Superior temporal gyrus (tissue), 1 donor: ENCODE measurements around the gene LILRB1.
"Not testable (repeated sequence)": the region's sequence is repeated elsewhere in the genome, so short reads cannot be mapped to it uniquely, and the experiment has no call there.

Experiments used
- DNase-seq: peaks from one replicate; pipeline ENCODE4 v3.0.0-alpha.2; 2016; ENCODE audit errors: extremely low spot score

Gene LILRB1

DNA sequence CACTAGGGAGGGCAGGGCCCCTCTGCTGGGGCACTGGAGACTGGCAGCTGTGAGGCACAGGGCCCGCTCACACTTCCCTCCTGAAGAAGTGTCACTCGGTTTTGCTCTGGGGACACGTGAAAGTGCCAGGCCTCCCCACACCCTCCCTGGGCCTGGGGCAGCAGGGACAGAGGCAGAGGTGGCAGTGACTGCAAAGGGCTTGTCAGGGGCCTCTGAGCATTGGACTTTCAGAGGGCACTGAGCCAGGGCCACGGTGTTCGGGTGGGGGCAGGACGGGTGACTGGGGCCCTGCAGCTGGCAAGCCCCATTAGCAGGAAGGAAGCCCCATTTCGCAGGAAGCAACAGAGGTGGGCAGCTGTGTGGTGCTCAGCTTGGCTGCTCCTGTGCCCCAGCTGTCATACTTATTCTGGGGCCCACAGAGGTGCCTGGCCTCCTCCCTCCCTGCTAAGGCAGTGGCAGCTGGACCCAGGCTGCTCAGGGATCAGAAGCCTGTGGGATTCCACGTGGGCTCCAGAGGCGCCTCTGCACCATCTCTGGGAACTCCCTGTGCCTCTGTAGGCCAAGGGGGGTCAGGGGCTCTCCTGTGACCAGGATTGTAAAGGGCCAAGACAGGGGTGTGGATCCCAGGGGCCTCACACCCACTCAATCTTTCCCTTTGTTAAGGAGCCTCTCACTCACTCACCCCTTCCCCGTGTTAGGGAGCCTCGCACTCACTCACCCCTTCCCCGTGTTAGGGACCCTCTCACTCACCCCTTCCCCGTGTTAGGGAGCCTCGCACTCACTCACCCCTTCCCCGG is 5.2 kb upstream of the LILRB1 start:
- not testable (repeated sequence) for DNase-seq

DNA sequence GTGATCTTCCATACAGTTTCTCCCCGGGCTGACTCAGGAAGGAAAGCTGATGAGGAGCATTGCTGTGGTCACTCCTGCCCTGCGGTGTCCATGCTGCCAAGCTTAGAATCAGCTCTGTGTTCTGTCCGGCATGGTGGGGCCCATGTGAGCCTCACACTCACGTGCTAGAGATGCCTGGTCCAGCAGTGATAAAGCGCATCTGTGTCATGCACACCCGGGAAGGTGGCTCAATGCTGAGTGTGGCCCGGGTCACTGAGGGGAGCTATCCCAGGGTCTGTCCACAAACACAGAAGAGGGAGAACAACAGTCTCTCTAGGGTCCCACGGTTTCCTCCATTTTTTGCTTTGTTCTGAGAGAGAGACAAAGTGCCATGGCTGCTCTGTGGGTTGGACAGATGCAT is 3.5 kb upstream of the LILRB1 start:
- DNase-seq = no peak

DNA sequence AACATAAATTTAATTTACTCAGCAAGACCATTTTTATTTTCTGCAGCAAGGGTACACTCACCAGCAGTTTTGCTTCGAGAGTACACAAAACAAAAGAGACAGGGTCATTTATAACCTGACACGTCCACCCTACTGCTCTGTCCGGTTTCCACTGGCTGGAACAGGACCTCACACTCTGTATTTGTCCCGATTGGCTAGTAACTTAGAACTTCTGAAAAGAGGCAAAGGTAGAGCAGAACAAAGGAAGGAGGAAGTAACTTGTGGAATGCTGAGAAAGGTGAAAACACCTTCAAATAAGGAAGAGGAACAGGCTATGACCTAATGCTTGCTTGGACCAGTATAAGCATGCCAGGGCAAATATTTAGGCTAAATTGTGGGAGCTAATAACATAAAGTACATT is 2.4 kb upstream of the LILRB1 start:
- DNase-seq = not testable (repeated sequence)

DNA sequence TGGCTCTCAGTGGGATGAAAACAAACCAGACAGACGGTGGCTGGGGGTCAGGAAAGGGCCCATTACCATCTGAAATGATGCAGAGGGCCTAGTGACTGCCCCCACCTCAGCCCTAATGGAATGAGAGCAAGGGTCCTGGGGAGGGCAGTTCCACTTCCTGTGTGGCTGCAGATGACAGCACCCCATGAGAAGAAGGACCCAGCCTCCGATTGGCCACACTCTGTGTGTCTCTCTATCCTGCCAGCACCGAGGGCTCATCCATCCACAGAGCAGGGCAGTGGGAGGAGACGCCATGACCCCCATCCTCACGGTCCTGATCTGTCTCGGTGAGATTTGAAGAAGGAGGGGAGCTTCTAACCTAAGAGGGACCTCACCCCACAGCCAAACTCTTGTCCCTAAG is 498 bp downstream of the LILRB1 start:
- DNase-seq = no peak

DNA sequence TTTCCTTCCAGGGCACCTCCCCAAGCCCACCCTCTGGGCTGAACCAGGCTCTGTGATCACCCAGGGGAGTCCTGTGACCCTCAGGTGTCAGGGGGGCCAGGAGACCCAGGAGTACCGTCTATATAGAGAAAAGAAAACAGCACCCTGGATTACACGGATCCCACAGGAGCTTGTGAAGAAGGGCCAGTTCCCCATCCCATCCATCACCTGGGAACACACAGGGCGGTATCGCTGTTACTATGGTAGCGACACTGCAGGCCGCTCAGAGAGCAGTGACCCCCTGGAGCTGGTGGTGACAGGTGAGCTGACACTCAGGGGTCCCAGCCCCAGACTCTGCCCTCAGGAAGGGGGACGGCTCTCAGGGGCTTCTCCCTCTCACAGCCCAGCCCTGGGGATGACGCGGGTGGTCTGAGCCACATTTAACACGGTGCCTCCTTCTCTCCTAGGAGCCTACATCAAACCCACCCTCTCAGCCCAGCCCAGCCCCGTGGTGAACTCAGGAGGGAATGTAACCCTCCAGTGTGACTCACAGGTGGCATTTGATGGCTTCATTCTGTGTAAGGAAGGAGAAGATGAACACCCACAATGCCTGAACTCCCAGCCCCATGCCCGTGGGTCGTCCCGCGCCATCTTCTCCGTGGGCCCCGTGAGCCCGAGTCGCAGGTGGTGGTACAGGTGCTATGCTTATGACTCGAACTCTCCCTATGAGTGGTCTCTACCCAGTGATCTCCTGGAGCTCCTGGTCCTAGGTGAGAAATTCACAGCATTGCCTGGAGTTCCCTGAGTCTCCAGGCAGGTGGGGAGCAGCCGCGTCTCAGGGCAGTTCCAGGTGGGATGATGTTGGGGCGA is 1.4 kb downstream of the LILRB1 start:
- DNase-seq = not testable (repeated sequence)

DNA sequence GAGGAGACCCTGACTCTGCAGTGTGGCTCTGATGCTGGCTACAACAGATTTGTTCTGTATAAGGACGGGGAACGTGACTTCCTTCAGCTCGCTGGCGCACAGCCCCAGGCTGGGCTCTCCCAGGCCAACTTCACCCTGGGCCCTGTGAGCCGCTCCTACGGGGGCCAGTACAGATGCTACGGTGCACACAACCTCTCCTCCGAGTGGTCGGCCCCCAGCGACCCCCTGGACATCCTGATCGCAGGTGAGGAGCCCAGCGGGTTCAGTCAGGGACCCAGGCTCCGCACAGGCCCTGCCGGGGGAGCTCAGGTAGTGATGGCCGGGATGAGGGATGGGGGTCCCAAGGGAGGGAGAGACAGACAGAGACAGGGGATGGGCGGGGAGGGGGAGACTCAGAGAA is 2.2 kb downstream of the LILRB1 start:
- DNase-seq = not testable (repeated sequence)

DNA sequence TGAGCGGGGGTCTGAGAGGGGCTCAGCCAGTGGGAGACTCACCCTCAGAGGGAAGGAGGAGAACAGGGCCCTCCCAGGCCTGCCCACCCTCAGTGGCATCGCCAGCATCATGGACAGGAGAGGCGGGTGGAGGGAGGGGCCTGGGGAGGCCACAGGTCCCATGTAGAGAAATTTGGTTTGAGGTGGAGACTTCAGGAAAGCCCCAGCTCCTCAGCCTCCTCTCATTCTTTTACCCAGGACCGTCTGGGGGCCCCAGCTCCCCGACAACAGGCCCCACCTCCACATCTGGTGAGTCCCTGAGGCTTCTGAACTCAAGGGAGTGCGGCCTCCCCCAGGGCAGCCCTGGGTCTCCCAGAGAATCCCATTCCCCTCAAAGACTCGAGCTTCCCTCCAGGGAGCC is 3.1 kb downstream of the LILRB1 start:
- DNase-seq = no peak

DNA sequence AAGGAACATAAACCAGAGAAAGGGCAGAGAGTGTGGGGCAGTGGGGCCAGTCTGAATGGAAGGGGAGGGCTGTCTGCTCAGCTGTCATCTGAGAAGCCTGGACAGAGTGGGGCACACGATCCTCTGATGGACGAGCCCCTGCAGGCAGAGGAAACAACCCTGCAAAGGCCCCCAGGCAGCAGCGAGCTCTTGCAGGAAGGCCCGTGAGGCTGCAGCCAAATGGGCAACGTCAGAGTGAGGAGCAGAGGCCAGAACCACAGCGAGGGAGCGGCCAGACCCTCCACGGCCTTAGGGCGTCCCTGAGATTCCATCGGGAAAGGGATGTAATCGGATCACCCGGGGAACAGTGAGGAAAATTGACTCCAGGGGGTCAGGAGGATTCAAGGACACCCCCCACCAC is 5.8 kb downstream of the LILRB1 start:
- not testable (repeated sequence) for DNase-seq

DNA sequence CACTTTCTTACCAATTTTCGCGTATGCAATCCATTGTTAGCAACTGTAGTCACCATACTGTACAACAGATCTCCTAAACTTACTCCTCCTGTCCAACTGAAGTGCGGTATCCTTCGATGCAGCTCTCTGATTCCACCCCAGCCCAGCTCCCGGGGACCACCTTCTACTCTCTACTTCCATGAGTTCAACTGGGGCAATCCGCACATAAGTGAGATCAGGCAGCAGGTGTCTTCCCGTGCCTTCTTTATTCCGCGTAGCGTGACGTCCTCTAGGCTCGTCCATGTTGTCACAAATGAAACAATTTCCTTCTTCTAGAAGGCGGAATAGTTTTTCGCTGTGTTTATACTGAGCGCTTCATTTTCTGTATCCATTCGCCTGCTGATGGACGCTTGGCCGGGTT is 8.4 kb downstream of the LILRB1 start:
- DNase-seq = no peak

DNA sequence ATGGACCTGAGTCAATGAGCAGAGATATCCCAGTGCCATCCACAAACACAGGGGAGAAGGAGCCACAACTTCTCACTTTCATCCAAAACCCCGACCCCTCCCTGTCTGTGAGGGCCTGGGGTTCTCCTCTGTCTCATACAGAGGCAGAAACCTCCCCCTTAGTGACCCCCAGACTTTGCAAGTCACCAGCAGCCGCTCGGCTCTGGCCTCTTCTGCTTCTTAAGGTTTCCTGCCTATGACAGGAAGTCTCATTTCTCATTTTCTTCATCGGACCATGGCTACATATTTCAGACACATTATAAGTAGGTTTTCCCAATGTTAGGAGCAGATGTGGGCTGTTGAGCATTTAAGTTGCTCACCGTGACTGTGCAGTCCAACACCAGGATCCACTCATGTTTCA is 12.7 kb downstream of the LILRB1 start:
- DNase-seq = not testable (repeated sequence)

DNA sequence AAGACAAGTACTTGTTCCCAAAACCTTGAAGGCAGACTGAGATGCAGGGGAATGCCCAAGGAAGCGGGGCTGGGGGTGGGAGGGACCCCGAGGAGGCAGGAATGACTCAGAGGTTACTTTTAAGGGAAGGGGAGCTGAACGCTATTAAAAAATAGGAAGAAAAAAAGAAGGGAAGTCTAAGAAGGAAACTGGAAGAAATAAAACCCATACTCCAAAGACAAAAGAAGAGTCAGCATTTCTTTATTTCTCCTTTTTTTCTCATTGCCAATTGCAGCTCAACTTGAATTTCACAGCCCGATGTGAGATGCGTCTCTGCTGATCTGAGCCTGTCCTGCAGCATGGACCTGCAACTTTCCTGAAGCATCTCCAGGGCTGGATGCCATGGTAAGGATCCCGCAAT is 13.3 kb downstream of the LILRB1 start:
- not testable (repeated sequence) for DNase-seq

DNA sequence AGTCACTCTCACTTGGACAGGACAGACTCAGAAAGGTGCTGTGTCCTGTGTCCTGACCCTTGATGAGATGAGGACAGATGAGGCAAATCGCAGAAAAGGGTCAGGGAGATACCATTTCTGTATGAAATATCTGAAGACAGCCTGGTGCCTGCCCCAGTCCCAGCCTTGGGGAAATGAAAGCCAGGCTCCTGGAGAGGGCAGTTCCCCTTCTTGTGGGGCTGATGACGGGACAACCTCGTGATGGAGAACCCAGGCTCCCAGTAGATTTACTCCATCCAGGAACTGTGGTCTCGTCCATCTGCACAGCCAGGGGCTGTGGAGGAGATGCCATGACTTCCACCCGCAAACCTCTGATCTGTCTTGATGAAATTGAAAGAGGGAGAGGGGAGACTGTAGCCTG is 13.8 kb downstream of the LILRB1 start:
- DNase-seq = no peak

DNA sequence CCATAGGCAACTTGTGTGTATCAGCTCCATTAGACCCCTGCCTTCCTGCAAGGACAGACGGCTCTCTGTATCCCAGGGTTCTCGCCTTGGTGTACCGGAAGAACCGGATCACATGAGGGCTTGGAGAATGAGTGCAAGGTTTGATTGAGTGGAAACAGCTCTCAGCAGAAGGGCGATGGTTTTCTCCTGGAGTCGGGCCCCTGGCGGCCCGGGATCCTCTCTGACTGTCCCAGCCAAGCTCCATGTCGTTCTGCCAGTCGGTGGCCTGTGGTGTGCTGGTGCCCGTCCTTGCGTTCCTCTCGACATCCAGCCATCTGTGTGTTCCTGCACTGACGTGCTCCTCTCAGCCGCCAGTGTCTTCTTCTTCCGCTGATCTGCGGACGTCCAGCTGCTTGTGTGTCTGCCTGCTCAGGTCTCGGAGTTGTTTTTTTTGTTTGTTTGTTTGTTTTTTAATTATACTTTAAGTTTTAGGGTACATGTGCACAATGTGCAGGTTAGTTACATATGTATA is 16.1 kb downstream of the LILRB1 start:
- DNase-seq = no peak

DNA sequence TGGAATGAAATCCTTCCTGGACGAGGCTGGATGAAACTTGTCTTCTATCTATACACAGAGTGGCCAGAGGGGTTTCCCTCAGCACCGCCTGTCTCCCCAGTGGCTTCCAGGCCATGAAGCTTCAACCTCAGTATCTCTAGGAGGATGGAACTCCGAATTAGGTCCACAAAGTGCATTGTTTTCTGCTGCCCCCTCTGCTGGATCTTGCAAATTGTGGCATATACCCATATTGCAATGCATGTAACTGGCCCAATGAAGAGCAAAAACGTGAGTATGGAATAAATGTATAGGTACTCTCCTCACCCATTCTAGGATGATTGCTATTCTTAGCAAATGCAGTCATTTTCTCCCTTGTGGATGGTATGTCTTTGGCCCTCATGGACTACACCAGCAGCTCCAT is 17.8 kb downstream of the LILRB1 start:
- DNase-seq = no peak

DNA sequence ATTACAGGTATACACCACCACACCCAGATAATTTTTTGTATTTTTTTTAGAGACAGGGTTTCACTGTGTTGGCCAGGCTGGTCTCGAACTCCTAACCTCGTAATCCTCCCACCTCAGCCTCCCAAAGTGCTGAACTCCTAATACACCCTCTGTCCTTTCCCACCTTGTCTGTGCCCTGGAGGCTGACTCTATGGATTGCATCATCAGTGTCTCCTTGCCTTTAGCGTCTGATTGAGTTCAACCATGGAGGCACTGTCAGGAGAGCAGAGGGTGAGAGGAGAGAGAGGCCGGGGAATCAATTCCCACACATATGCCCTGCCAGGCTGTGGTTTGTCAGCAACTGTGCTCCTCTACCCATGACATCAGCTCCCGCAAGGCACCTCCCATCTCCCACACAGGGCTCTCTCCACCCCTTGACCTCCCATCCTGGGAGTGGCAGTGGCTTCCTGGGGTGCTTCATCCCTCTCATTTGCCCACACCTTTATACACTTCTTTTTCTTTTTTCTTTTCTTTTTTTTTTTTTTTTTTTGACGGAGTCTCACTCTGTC is 19.9 kb downstream of the LILRB1 start:
- no peak for DNase-seq

DNA sequence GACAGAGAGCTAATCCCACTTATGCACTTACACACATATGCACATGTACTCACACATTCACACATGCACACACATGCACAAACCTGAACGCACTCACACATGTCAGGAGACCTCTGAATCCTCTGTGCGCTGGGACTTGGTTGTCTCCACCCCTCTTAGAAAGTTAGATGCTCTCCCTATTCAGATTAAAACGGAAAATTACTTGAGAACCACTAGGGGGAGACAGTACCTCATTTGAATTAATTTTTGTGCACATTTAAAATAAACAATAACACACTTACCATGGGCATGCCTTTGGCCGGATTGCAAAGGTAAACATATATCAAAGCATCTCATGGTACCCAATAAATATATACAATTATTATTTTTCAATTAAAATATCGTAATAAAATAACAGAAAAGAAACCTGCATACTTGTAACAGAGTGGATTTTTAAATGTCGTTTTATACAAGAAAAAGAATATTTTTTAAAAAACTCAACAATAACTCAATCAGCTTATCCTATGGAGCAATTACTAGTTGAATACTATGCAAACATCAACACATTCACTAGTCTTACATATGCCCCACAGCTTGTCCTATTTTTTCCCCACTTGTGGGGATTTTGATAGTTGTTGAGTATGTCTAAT is 23.0 kb downstream of the LILRB1 start:
- no peak for DNase-seq

DNA sequence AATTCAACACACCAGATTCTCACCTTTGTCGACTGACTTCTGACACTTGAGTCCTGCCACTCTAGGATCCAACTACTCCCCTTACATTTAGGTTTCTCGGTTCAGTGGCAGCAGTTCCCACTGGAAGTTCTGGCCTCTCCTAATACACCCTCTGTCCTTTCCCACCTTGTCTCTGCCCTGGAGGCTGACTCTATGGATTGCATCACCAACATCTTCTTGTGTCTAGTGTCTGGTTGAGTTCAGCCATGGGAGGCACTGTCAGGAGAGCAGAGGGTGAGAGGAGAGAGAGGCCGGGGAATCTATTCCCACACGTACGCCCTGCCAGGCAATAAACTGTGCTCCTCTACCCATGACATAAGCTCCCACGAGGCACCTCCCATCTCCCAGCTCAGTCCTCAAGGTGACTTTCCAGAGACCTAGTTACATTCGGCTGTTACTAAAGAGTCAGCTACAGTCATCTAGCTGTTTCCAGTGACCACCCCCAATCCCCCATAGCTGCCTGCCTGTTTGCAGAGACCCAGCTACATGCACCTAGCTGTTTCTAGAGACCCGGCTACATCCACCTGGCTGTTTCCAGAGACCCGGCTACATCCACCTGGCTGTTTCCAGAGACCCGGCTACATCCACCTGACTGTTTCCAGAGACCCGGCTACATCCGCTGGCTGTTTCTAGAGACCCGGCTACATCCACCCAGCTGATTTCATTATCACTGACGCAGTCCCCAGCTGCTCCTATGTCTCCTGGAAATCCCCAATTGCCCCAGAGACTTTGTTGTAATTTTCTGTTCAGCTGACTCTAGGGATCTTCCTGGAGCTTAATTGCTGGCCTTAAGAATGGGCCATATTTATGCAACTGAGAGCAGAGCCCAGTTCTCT is 24.4 kb downstream of the LILRB1 start:
- no peak for DNase-seq

DNA sequence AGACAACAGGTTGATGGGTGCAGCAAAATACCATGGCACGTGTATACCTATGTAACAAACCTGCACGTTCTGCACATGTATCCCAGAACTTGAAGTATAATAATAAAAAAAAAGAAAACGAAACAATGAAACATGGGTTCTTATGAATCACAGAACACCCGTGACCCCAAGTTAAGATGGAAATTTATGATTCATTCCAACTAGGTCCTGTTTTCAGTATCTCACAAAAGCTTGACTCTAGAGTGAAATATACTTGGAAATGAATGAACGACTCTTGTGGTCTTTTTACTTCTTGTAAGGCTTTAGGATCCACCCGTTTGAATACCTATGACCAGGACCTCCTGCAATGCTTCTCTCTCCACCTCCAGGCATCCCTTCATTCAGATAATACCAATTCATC is 29.0 kb downstream of the LILRB1 start:
- no peak for DNase-seq

DNA sequence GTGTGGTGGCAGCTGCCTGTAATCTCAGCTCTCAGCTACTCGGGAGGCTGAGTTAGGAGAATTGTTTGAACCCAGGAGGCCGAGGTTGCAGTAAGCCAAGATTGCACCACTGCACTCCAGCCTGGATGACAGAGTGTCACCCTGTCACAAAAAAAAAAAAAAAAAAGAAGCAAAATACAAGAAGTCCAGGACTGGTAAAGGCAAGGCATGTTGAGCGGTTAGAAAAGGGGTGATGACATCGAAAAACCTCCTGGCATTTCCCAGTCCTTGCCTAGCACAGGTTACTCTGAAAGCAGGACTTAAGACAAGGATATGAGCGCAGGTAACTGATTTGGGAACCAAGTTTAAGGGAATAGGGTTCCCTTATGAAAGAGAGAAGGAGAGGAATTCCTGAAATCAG is 30.0 kb downstream of the LILRB1 start:
- DNase-seq = no peak

DNA sequence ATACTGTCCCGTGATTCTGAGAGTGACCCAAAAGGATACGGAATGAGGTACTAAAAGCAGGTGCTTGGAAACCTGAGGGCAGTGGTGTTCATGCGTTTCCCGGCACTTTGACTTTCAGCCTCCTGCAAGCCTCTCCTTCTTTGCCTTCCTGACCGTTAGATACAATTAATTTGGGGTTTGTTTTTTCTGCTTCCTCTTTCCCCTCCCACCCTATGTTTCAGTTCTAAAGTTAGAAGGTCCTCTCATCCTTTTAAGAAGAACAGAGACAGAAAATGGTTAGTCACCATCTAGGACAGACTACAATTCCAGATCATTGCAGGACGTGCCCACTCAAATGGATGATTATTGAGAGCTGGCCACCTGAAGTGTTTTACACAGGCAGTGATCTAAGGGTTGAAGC is 30.7 kb downstream of the LILRB1 start:
- no peak for DNase-seq

DNA sequence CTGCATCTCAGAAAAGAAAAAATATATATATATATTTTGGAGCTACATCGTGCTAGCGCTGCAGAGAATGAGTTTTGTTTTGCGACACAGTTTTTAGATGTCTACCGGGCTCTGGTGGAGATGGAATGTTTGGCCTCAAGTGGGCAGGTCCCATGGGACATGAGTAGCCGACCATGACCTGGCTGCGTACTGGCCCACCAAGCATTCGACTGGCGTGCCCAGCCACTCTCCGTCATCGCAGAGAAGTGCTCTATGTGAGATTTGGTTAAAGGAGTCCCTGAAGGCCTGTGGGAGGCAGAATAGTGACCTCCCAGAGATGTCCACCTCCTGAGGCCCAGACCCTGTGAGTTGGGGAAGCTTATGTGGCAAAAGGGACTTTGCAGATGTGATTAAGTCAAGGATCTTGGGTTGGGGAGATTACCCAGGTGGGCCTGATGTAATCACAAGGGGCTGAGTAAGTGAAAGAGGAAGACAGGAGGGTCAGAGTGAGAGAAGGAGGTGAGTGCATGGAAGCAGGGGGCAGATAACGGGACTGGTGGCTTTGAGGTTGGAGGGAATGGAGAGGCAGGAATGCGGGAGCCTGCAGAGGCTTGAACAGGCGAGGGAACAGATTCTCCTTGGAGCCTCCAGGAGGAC is 31.7 kb downstream of the LILRB1 start:
- DNase-seq = no peak
